ENCODE measurements around the gene PACSIN2.

PACSIN2 gene

DNA sequence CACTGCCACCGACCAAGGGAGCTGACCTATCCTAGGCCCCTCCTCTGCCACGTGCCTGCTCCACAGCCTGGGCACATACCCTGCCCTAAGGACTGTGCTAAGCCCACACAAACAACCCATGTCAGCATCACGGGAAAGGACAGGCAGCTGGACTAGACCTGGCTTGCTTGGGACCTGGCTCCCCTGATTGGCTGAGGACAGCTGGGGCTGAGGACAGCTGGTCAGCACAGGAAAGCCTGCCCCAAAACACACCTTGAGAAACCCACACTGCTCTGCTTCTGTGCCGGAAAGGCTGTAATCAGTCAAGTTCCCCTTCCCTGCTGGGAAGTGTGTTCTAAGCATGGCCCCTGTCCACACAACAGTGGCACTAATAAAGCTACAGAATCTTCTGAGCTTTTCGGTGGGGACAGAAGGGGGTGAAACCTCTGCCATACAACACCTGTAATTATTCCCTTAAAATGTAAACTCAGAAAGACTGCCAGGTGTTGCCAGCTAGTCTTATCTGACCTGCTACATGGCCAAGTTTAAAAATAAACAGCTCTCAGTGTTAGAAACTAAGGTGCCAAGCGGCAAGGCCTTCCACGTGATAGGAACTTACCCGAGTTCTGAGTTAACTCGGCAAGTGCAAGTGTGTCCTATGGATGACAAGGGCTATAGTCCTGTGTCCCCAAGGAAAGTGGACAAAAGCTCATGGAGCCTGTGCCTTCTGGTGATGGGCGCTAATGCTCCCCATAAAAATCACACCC is 122.2 kb downstream of the PACSIN2 start:
- no peak overlapping the region for H3K27ac ChIP-seq (ENCODE audit: low read depth, low read length)

DNA sequence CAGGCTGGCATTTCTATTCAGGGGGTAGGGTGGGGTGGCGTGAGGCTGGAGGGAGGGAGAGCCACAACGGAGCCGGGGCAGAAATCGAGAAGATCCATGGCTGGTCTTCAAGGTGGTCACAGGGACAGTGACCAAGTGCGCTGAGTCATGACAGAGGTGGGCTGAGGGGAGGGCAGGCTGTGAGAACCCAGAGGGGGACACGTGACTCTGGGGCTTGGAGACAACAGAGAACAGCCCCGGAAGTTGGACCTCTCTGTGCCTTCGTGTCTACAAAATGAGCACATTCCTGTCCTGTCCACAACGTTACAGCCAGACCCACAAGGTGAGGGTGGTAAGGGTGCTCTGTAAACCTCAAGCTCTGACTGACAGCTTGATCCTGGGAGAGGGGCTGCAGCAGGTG is 122.8 kb downstream of the PACSIN2 start:
- Histone ChIP-seq H3K9me2 (replicated peaks; ENCODE audit: control insufficient read depth, low read length) (no peaks in the 10 kb centered on the region), H3K27ac (ENCODE audit: low read depth, low read length) (no peak overlapping the region), H3K36me3 (ENCODE audit: control insufficient read depth, low read length) (peaks cover 29% of the 10 kb centered on the region; the same call in 1 of the 2 replicates), H3K27me3 (ENCODE audit: control insufficient read depth, low read length) (no peaks in the 10 kb centered on the region), H3K4me1 (ENCODE audit: control insufficient read depth, low read length) (peaks cover 35% of the 10 kb centered on the region), H3K4me2 (ENCODE audit: low read length) (no peak overlapping the region), H4K20me1 (ENCODE audit: control insufficient read depth, insufficient read depth, low read depth, low read length) (no peaks in the 10 kb centered on the region), H3F3A (ENCODE audit: control insufficient read depth, insufficient read depth) (peaks cover 6% of the 10 kb centered on the region; the same call in 1 of the 2 replicates), H3K4me3 (ENCODE audit: low read length) (no peak overlapping the region), H3K9me3 (ENCODE audit: control insufficient read depth, insufficient read depth, low read length) (no peaks in the 10 kb centered on the region), H3K79me2 (ENCODE audit: control insufficient read depth, low read length) (peaks cover 13% of the 10 kb centered on the region)
- TF ChIP-seq EZH2phosphoT487 (IDR thresholded peaks at IDR 0.05; ENCODE audit: borderline replicate concordance, low read length) = no peak
- TF ChIP-seq, protein P1, sequence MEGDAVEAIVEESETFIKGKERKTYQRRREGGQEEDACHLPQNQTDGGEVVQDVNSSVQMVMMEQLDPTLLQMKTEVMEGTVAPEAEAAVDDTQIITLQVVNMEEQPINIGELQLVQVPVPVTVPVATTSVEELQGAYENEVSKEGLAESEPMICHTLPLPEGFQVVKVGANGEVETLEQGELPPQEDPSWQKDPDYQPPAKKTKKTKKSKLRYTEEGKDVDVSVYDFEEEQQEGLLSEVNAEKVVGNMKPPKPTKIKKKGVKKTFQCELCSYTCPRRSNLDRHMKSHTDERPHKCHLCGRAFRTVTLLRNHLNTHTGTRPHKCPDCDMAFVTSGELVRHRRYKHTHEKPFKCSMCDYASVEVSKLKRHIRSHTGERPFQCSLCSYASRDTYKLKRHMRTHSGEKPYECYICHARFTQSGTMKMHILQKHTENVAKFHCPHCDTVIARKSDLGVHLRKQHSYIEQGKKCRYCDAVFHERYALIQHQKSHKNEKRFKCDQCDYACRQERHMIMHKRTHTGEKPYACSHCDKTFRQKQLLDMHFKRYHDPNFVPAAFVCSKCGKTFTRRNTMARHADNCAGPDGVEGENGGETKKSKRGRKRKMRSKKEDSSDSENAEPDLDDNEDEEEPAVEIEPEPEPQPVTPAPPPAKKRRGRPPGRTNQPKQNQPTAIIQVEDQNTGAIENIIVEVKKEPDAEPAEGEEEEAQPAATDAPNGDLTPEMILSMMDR (IDR thresholded peaks at IDR 0.05; ENCODE audit: low read depth, low read length, poor library complexity, severe bottlenecking) = no peak

More for the DNA sequence above, 122.2 kb downstream of the PACSIN2 start:
- no peak for TF ChIP-seq EZH2phosphoT487 (IDR thresholded peaks at IDR 0.05; ENCODE audit: borderline replicate concordance, low read length)
- peaks cover 40% of the 10 kb centered on the region for H3K4me1 ChIP-seq (ENCODE audit: control insufficient read depth, low read length)
- H3K36me3 ChIP-seq (ENCODE audit: control insufficient read depth, low read length) = peaks cover 24% of the 10 kb centered on the region; the same call in 1 of the 2 replicates
- H3K4me3 ChIP-seq (ENCODE audit: low read length) = no peak overlapping the region
- no peak overlapping the region for H3K4me2 ChIP-seq (ENCODE audit: low read length)
- no peaks in the 10 kb centered on the region for H3K9me2 ChIP-seq (replicated peaks; ENCODE audit: control insufficient read depth, low read length)
- no peaks in the 10 kb centered on the region for H4K20me1 ChIP-seq (ENCODE audit: control insufficient read depth, insufficient read depth, low read depth, low read length)
- peaks cover 17% of the 10 kb centered on the region for H3K79me2 ChIP-seq (ENCODE audit: control insufficient read depth, low read length)
- no peaks in the 10 kb centered on the region for H3K27me3 ChIP-seq (ENCODE audit: control insufficient read depth, low read length)
- H3K9me3 ChIP-seq (ENCODE audit: control insufficient read depth, insufficient read depth, low read length) = no peaks in the 10 kb centered on the region
- H3F3A ChIP-seq (ENCODE audit: control insufficient read depth, insufficient read depth) = peaks cover 6% of the 10 kb centered on the region; the same call in 1 of the 2 replicates

DNA sequence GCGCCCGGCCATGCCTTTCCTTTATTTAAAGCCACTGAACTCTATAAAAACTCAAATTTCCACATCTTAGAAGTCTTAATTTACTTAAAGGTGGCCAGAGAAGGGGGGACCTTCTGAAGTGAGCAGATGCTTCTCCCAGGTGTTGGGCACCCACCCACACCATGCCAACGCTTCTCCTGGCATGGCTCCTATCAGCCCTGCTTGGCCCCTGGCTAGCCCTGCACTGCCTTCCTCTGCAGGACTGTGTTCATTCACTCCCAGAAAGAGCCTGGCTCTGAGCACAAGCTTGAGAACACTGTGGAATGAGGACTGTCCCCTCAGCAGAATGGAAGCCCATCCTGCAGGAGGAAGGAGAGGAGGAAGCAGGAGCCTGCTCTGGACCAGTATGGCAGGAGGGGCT is 123.3 kb downstream of the PACSIN2 start:
- Histone ChIP-seq H3K4me3 (ENCODE audit: low read length) (no peak overlapping the region), H3K36me3 (ENCODE audit: control insufficient read depth, low read length) (peaks cover 34% of the 10 kb centered on the region; the same call in 1 of the 2 replicates), H3K9me3 (ENCODE audit: control insufficient read depth, insufficient read depth, low read length) (no peaks in the 10 kb centered on the region), H3K4me1 (ENCODE audit: control insufficient read depth, low read length) (peaks cover 31% of the 10 kb centered on the region), H3K4me2 (ENCODE audit: low read length) (no peak overlapping the region), H3K27ac (ENCODE audit: low read depth, low read length) (no peak overlapping the region), H3K9me2 (replicated peaks; ENCODE audit: control insufficient read depth, low read length) (no peaks in the 10 kb centered on the region), H3K27me3 (ENCODE audit: control insufficient read depth, low read length) (no peaks in the 10 kb centered on the region), H3F3A (ENCODE audit: control insufficient read depth, insufficient read depth) (peaks cover 6% of the 10 kb centered on the region; the same call in 1 of the 2 replicates), H4K20me1 (ENCODE audit: control insufficient read depth, insufficient read depth, low read depth, low read length) (no peaks in the 10 kb centered on the region), H3K79me2 (ENCODE audit: control insufficient read depth, low read length) (peaks cover 13% of the 10 kb centered on the region)
- TF ChIP-seq, protein P1 (IDR thresholded peaks at IDR 0.05; ENCODE audit: low read depth, low read length, poor library complexity, severe bottlenecking) = no peak
- TF ChIP-seq EZH2phosphoT487 (IDR thresholded peaks at IDR 0.05; ENCODE audit: borderline replicate concordance, low read length) = no peak

- Histone ChIP-seq H3K4me2 (ENCODE audit: low read length) (no peak overlapping the region), H3K4me3 (ENCODE audit: low read length) (no peak overlapping the region), H3K9me3 (ENCODE audit: control insufficient read depth, insufficient read depth, low read length) (no peaks in the 10 kb centered on the region), H4K20me1 (ENCODE audit: control insufficient read depth, insufficient read depth, low read depth, low read length) (no peaks in the 10 kb centered on the region), H3K27ac (ENCODE audit: low read depth, low read length) (no peak overlapping the region), H3K79me2 (ENCODE audit: control insufficient read depth, low read length) (peaks cover 9% of the 10 kb centered on the region), H3K4me1 (ENCODE audit: control insufficient read depth, low read length) (peaks cover 24% of the 10 kb centered on the region), H3K27me3 (ENCODE audit: control insufficient read depth, low read length) (no peaks in the 10 kb centered on the region), H3K36me3 (ENCODE audit: control insufficient read depth, low read length) (peaks cover 36% of the 10 kb centered on the region; the same call in 1 of the 2 replicates), H3K9me2 (replicated peaks; ENCODE audit: control insufficient read depth, low read length) (no peaks in the 10 kb centered on the region), H3F3A (ENCODE audit: control insufficient read depth, insufficient read depth) (peaks cover 6% of the 10 kb centered on the region; the same call in 1 of the 2 replicates)
- TF ChIP-seq, protein P1 (IDR thresholded peaks at IDR 0.05; ENCODE audit: low read depth, low read length, poor library complexity, severe bottlenecking) = no peak
- no peak for TF ChIP-seq EZH2phosphoT487 (IDR thresholded peaks at IDR 0.05; ENCODE audit: borderline replicate concordance, low read length)
Measured at GRCh38 chr22:42891008-42891407, 123.9 kb downstream of the PACSIN2 start.

Measured in DOHH2 (cell line).